ENCODE results near the gene FAF1. TPM values are rescaled to one million over a fixed set of nuclear protein-coding genes. Genes with fewer than 3 reads are reported as not detected.

The FAF1 gene
- total RNA-seq, 1 experiment from 2014 or later, result 109 TPM

DNA sequence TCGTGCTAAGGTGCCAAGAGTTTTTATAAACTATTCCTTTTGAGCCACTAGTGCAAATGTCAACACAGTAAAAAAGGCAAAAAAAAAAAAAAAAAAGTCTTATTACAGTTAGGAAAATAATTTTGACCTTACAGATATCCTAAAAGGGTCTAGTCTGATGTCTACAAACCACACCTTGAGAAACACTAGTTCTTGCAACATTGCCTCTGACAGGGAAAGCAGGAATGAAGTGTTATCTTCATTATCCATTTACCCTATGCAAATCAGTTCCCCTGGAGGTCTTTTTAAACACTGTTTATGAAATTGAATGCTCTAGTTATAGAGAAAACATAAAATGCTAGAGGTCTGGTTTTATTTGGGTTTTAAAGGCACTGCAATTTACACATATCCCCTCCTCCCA, 421.6 kb downstream of the FAF1 start:
- no peaks in the 10 kb centered on the region for H3K4me1 ChIP-seq (ENCODE audit: insufficient read depth, low read length, poor library complexity, severe bottlenecking)

GRCh38 chr1:50531601-50532000, 428.5 kb downstream of the FAF1 start:
- Histone ChIP-seq H3K4me1 (ENCODE audit: insufficient read depth, low read length, poor library complexity, severe bottlenecking) (no peaks in the 10 kb centered on the region), H3K27ac (ENCODE audit: low read depth, low read length, poor library complexity, severe bottlenecking) (no peak overlapping the region), H3K4me3 (ENCODE audit: low read depth, low read length, poor library complexity, severe bottlenecking) (no peak overlapping the region), H3K27me3 (replicated peaks; ENCODE audit: insufficient read depth, low read depth, low read length, poor library complexity) (no peaks in the 10 kb centered on the region), H3K9me3 (ENCODE audit: low read depth, low read length, poor library complexity, severe bottlenecking) (no peaks in the 10 kb centered on the region), H3K36me3 (ENCODE audit: insufficient read depth, low read length, poor library complexity, severe bottlenecking) (no peaks in the 10 kb centered on the region)
- intact Hi-C loops (cut with micrococcal nuclease; ENCODE audit: unreplicated experiment), result no loop called here
- ChIA-PET CTCF (no interaction called here), POLR2A (ENCODE audit: low non-redundant PET) (no interaction called here)
- DNase-seq (ENCODE audit: low spot score), result no peak
- BruUV-seq (replicated peaks), result no TSS peak
- no peak for TF ChIP-seq CTCF (conservative IDR thresholded peaks at IDR 0.05; ENCODE audit: low read depth, low read length)
- TF ChIP-seq EZH2 (IDR thresholded peaks at IDR 0.05; ENCODE audit: borderline replicate concordance, low read depth, low read length, poor library complexity, severe bottlenecking), result no peak

More for the DNA sequence above, 421.6 kb downstream of the FAF1 start:
- Histone ChIP-seq H3K27ac (ENCODE audit: low read depth, low read length, poor library complexity, severe bottlenecking) (no peak overlapping the region), H3K9me3 (ENCODE audit: low read depth, low read length, poor library complexity, severe bottlenecking) (no peaks in the 10 kb centered on the region), H3K27me3 (replicated peaks; ENCODE audit: insufficient read depth, low read depth, low read length, poor library complexity) (no peaks in the 10 kb centered on the region), H3K36me3 (ENCODE audit: insufficient read depth, low read length, poor library complexity, severe bottlenecking) (no peaks in the 10 kb centered on the region), H3K4me3 (ENCODE audit: low read depth, low read length, poor library complexity, severe bottlenecking) (no peak overlapping the region)
- DNase-seq (ENCODE audit: low spot score), result no peak
- intact Hi-C loops (cut with micrococcal nuclease; ENCODE audit: unreplicated experiment), result no loop called here
- CTCF ChIA-PET, result no interaction called here
- TF ChIP-seq CTCF (conservative IDR thresholded peaks at IDR 0.05; ENCODE audit: low read depth, low read length) (no peak), EZH2 (IDR thresholded peaks at IDR 0.05; ENCODE audit: borderline replicate concordance, low read depth, low read length, poor library complexity, severe bottlenecking) (no peak)
- POLR2A ChIA-PET (ENCODE audit: low non-redundant PET), result no interaction called here
- BruUV-seq (replicated peaks), result no TSS peak

- TF ChIP-seq CTCF (conservative IDR thresholded peaks at IDR 0.05; ENCODE audit: low read depth, low read length), result no peak
- no peak for TF ChIP-seq EZH2 (IDR thresholded peaks at IDR 0.05; ENCODE audit: borderline replicate concordance, low read depth, low read length, poor library complexity, severe bottlenecking)
- POLR2A ChIA-PET (ENCODE audit: low non-redundant PET), result no interaction called here
- CTCF ChIA-PET, result no interaction called here
- H3K36me3 ChIP-seq (ENCODE audit: insufficient read depth, low read length, poor library complexity, severe bottlenecking), result no peaks in the 10 kb centered on the region
- no peaks in the 10 kb centered on the region for H3K27me3 ChIP-seq (replicated peaks; ENCODE audit: insufficient read depth, low read depth, low read length, poor library complexity)
- H3K9me3 ChIP-seq (ENCODE audit: low read depth, low read length, poor library complexity, severe bottlenecking), result no peaks in the 10 kb centered on the region
- DNase-seq (ENCODE audit: low spot score), result peak; percentile 24
- no peak overlapping the region for H3K27ac ChIP-seq (ENCODE audit: low read depth, low read length, poor library complexity, severe bottlenecking)
- intact Hi-C loops (cut with micrococcal nuclease; ENCODE audit: unreplicated experiment), result no loop called here
- BruUV-seq (replicated peaks), result no TSS peak
- no peaks in the 10 kb centered on the region for H3K4me1 ChIP-seq (ENCODE audit: insufficient read depth, low read length, poor library complexity, severe bottlenecking)
- H3K4me3 ChIP-seq (ENCODE audit: low read depth, low read length, poor library complexity, severe bottlenecking), result no peak overlapping the region
Measured at GRCh38 chr1:50531027-50531426, 429.0 kb downstream of the FAF1 start.
